RCC 7860 (cell line): ENCODE measurements around the gene PODXL2.
"Not testable (repeated sequence)": the region's sequence is repeated elsewhere in the genome, so short reads cannot be mapped to it uniquely, and the experiment has no call there.

Experiments used
- DNase-seq: peaks from one replicate; pipeline ENCODE4 v3.0.0-alpha.2; 2015; ENCODE audit warnings: low spot score
- FAIRE-seq: peaks from 2 replicates; lab custom pipeline; 2012; peaks lifted over from hg19 to GRCh38; lab: Jason Lieb, UNC

The PODXL2 gene

GRCh38 chr3:127604546-127605165 is 24.3 kb upstream of the PODXL2 start:
- DNase-seq (no peak), FAIRE-seq (no peak)

- DNase-seq, FAIRE-seq: not testable (repeated sequence)
These were observed 23.4 kb upstream of the PODXL2 start for GRCh38 chr3:127605547-127605946.

GRCh38 chr3:127606086-127606805 is 22.7 kb upstream of the PODXL2 start:
- no peak for FAIRE-seq
- DNase-seq = no peak

- DNase-seq = no peak
These were observed 21.9 kb upstream of the PODXL2 start for GRCh38 chr3:127606981-127607595.

GRCh38 chr3:127607675-127608361 is 21.2 kb upstream of the PODXL2 start:
- no peak for FAIRE-seq
- no peak for DNase-seq

More at GRCh38 chr3:127606981-127607595, 21.9 kb upstream of the PODXL2 start:
- no peak for FAIRE-seq

- DNase-seq (no peak), FAIRE-seq (no peak)
These were observed 20.6 kb upstream of the PODXL2 start for GRCh38 chr3:127608362-127608718.

- DNase-seq (no peak), FAIRE-seq (no peak)
These were observed 18.9 kb upstream of the PODXL2 start for GRCh38 chr3:127610105-127610504.

- no peak for DNase-seq
- FAIRE-seq = no peak
These were observed 17.7 kb upstream of the PODXL2 start for GRCh38 chr3:127611251-127611650.

GRCh38 chr3:127612966-127613365 is 16.0 kb upstream of the PODXL2 start:
- FAIRE-seq (no peak), DNase-seq (no peak)

GRCh38 chr3:127613406-127613805 is 15.6 kb upstream of the PODXL2 start:
- DNase-seq (no peak), FAIRE-seq (no peak)

GRCh38 chr3:127614928-127615589 is 13.9 kb upstream of the PODXL2 start:
- no peak for FAIRE-seq

GRCh38 chr3:127615631-127616305 is 13.2 kb upstream of the PODXL2 start:
- no peak for FAIRE-seq
- no peak for DNase-seq

More at GRCh38 chr3:127614928-127615589, 13.9 kb upstream of the PODXL2 start:
- no peak for DNase-seq

GRCh38 chr3:127616836-127617605 is 12.0 kb upstream of the PODXL2 start:
- no peak for FAIRE-seq
- no peak for DNase-seq

- FAIRE-seq = no peak
These were observed 10.1 kb upstream of the PODXL2 start for GRCh38 chr3:127618891-127619290.

GRCh38 chr3:127620637-127621375 is 8.2 kb upstream of the PODXL2 start:
- DNase-seq = no peak
- no peak for FAIRE-seq

More at GRCh38 chr3:127618891-127619290, 10.1 kb upstream of the PODXL2 start:
- no peak for DNase-seq

GRCh38 chr3:127622031-127622430 is 7.0 kb upstream of the PODXL2 start:
- DNase-seq = no peak
- no peak for FAIRE-seq

- FAIRE-seq (no peak), DNase-seq (no peak)
These were observed 6.0 kb upstream of the PODXL2 start for GRCh38 chr3:127622772-127623576.

- FAIRE-seq (no peak), DNase-seq (no peak)
These were observed 4.9 kb upstream of the PODXL2 start for GRCh38 chr3:127624063-127624462.
